Measurements from ENCODE around the gene GSTCD.
"Not testable (repeated sequence)": the region's sequence is repeated elsewhere in the genome, so short reads cannot be mapped to it uniquely, and the experiment has no call there.

Gene GSTCD

GRCh38 chr4:105715692-105716278 lies 7.2 kb downstream of the GSTCD start:
- DNase-seq: no peak

GRCh38 chr4:105719204-105719603 lies 10.6 kb downstream of the GSTCD start:
- no peak for DNase-seq

- no peak for DNase-seq
Measured at GRCh38 chr4:105725623-105726022, 17.0 kb downstream of the GSTCD start.

GRCh38 chr4:105729895-105730294 lies 21.3 kb downstream of the GSTCD start:
- DNase-seq: not testable (repeated sequence)

GRCh38 chr4:105735217-105735616 lies 26.6 kb downstream of the GSTCD start:
- not testable (repeated sequence) for DNase-seq

- no peak for DNase-seq
Measured at GRCh38 chr4:105741548-105741947, 33.0 kb downstream of the GSTCD start.

- no peak for DNase-seq
Measured at GRCh38 chr4:105748222-105748621, 39.6 kb downstream of the GSTCD start.

GRCh38 chr4:105751718-105752299 lies 43.2 kb downstream of the GSTCD start:
- DNase-seq: no peak

GRCh38 chr4:105753361-105753760 lies 44.8 kb downstream of the GSTCD start:
- DNase-seq: no peak

GRCh38 chr4:105755375-105755774 lies 46.8 kb downstream of the GSTCD start:
- no peak for DNase-seq

- DNase-seq: no peak
Measured at GRCh38 chr4:105758958-105759357, 50.4 kb downstream of the GSTCD start.

GRCh38 chr4:105765690-105766407 lies 57.3 kb downstream of the GSTCD start:
- no peak for DNase-seq

GRCh38 chr4:105767579-105767978 lies 59.0 kb downstream of the GSTCD start:
- no peak for DNase-seq

- DNase-seq: not testable (repeated sequence)
Measured at GRCh38 chr4:105770524-105770923, 61.9 kb downstream of the GSTCD start.

- not testable (repeated sequence) for DNase-seq
Measured at GRCh38 chr4:105772065-105772464, 63.5 kb downstream of the GSTCD start.

GRCh38 chr4:105775760-105776415 lies 67.3 kb downstream of the GSTCD start:
- DNase-seq: not testable (repeated sequence)

GRCh38 chr4:105780176-105780575 lies 71.6 kb downstream of the GSTCD start:
- DNase-seq: no peak

GRCh38 chr4:105784761-105785160 lies 76.2 kb downstream of the GSTCD start:
- DNase-seq: no peak

GRCh38 chr4:105785792-105786191 lies 77.2 kb downstream of the GSTCD start:
- DNase-seq: no peak

GRCh38 chr4:105786748-105787147 lies 78.2 kb downstream of the GSTCD start:
- DNase-seq: no peak

- DNase-seq: no peak
Measured at GRCh38 chr4:105797225-105797624, 88.6 kb downstream of the GSTCD start.

GRCh38 chr4:105805501-105806120 lies 97.0 kb downstream of the GSTCD start:
- no peak for DNase-seq

- DNase-seq: no peak
Measured at GRCh38 chr4:105807496-105807895, 98.9 kb downstream of the GSTCD start.
